Fibroblast of lung (primary cell): Measurements from ENCODE around the gene TRAF4. TPM values are rescaled to one million over a fixed set of nuclear protein-coding genes. Genes with fewer than 3 reads are reported as not detected.
A peak's percentile ranks its signal among the peaks of the same experiment; 100 is the strongest.

Source experiments
- DNase-seq, 2 donors: peaks; one replicate each; pipeline versions ENCODE4 v3.0.0 to v3.0.0-alpha.2; 2010; ENCODE audit warnings: low read depth in 2 of 2
- H2AFZ ChIP-seq: 2 replicates; pipeline ENCODE4 v1.5.1; 2012; ENCODE audit warnings: low read length, control low read depth, inconsistent platforms
- H3K27ac ChIP-seq: 2 replicates; pipeline ENCODE4 v1.5.1; 2011; ENCODE audit warnings: low read length, control low read depth; ENCODE audit not compliant: insufficient read depth
- H3K27me3 ChIP-seq: 2 replicates; pipeline ENCODE4 v1.5.1; 2011; ENCODE audit warnings: mild to moderate bottlenecking, low read length; ENCODE audit not compliant: control insufficient read depth, insufficient read depth
- H3K36me3 ChIP-seq: 2 replicates; pipeline ENCODE4 v1.5.1; 2011; ENCODE audit warnings: low read length; ENCODE audit not compliant: control insufficient read depth, insufficient read depth
- H3K4me1 ChIP-seq: 2 replicates; pipeline ENCODE4 v1.5.1; 2011; ENCODE audit warnings: low read length; ENCODE audit not compliant: control insufficient read depth, insufficient read depth; ENCODE audit errors: extremely low read depth
- H3K4me2 ChIP-seq: 2 replicates; pipeline ENCODE4 v1.5.1; 2011; ENCODE audit warnings: low read length, control low read depth; ENCODE audit not compliant: insufficient read depth; ENCODE audit errors: extremely low read depth
- H3K4me3 ChIP-seq, 4 experiments: fragments of 200-600 bp in 1 of 4; sonication (generic) in 1 of 4; replicated peaks in 1 of 4; 2 replicates each; pipeline ENCODE4 v1.5.1; 2011 to 2016; ENCODE audit warnings: low read length in 4 of 4, low read depth in 3 of 4, mild to moderate bottlenecking in 3 of 4, control low read depth in 2 of 4, inconsistent platforms in 1 of 4, mixed read lengths in 1 of 4; ENCODE audit not compliant: insufficient read depth in 1 of 4; ENCODE audit errors: control extremely low read depth in 1 of 4
- H3K79me2 ChIP-seq: 2 replicates; pipeline ENCODE4 v1.5.1; 2012; ENCODE audit warnings: mild to moderate bottlenecking, low read length, inconsistent platforms; ENCODE audit not compliant: control insufficient read depth, insufficient read depth
- H3K9ac ChIP-seq: 2 replicates; pipeline ENCODE4 v1.5.1; 2011; ENCODE audit warnings: mild to moderate bottlenecking, low read length, control low read depth; ENCODE audit not compliant: insufficient read depth
- H3K9me3 ChIP-seq: 2 replicates; pipeline ENCODE4 v1.5.1; 2012; ENCODE audit warnings: low read depth, low read length; ENCODE audit not compliant: control insufficient read depth, insufficient read depth
- H4K20me1 ChIP-seq: 2 replicates; pipeline ENCODE4 v1.5.1; 2011; ENCODE audit warnings: low read length; ENCODE audit not compliant: control insufficient read depth, insufficient read depth; ENCODE audit errors: extremely low read depth
- EZH2 ChIP-seq: IDR thresholded peaks from 2 replicates; pipeline ENCODE4 v1.5.1; 2012; ENCODE audit warnings: low read length, control low read depth, mild to moderate bottlenecking; ENCODE audit errors: missing control alignments
- polyA plus RNA-seq, 2 donors: library from polyadenylated mRNA; depleted of rRNA in 1 of 2; stranded (reverse) in 1 of 2; unstranded in 1 of 2; fragments of >200 nt; gene quantifications; 2 replicates each; pipeline ENCODE4 v1.2.1, GENCODE V29; 2011 to 2012; ENCODE audit warnings: missing spikeins in 1 of 2
- total RNA-seq: library from RNA; depleted of rRNA; stranded (reverse); fragments of >200 nt; gene quantifications from 2 replicates; pipeline ENCODE4 v1.2.1, GENCODE V29; 2014
- TF ChIP-seq, protein P1 (sequence below), 2 donors: IDR thresholded peaks in 1 of 2; conservative IDR thresholded peaks in 1 of 2; 1 replicate in 1 of 2; 2 replicates in 1 of 2; pipeline ENCODE4 v1.5.1; 2011 to 2012; ENCODE audit warnings: low read length in 2 of 2, control low read depth in 1 of 2, inconsistent platforms in 1 of 2, low read depth in 1 of 2, mild to moderate bottlenecking in 1 of 2

The TRAF4 gene
- total and polyA plus RNA-seq, 2 donors (not counting 1 experiment from before 2014, with no cell fraction given): 17.5 to 28.7 TPM

GRCh38 chr17:28716740-28717577, 26.9 kb upstream of the TRAF4 start:
- H4K20me1 ChIP-seq: no peaks in the 10 kb centered on the region
- H3K4me3 ChIP-seq: peak overlapping the region; percentile 75 to 86 (median 84)
- H3K27me3 ChIP-seq: no peaks in the 10 kb centered on the region
- TF ChIP-seq EZH2: no peak
- TF ChIP-seq, protein P1, sequence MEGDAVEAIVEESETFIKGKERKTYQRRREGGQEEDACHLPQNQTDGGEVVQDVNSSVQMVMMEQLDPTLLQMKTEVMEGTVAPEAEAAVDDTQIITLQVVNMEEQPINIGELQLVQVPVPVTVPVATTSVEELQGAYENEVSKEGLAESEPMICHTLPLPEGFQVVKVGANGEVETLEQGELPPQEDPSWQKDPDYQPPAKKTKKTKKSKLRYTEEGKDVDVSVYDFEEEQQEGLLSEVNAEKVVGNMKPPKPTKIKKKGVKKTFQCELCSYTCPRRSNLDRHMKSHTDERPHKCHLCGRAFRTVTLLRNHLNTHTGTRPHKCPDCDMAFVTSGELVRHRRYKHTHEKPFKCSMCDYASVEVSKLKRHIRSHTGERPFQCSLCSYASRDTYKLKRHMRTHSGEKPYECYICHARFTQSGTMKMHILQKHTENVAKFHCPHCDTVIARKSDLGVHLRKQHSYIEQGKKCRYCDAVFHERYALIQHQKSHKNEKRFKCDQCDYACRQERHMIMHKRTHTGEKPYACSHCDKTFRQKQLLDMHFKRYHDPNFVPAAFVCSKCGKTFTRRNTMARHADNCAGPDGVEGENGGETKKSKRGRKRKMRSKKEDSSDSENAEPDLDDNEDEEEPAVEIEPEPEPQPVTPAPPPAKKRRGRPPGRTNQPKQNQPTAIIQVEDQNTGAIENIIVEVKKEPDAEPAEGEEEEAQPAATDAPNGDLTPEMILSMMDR (conservative IDR thresholded peaks at IDR 0.05 in 1 of 2, IDR thresholded peaks at IDR 0.05 in 1 of 2; ENCODE audit: low read depth in 1 of 2, low read length in 2 of 2): no peak
- peaks cover 46% of the 10 kb centered on the region for H3K79me2 ChIP-seq
- H3K9me3 ChIP-seq: no peaks in the 10 kb centered on the region
- peaks cover 31% of the 10 kb centered on the region for H3K36me3 ChIP-seq
- peak overlapping the region; percentile 88 for H3K27ac ChIP-seq
- H3K4me1 ChIP-seq: peaks cover 13% of the 10 kb centered on the region
- H3K9ac ChIP-seq: peak overlapping the region; percentile 91
- H2AFZ ChIP-seq: no peak overlapping the region
- DNase-seq: peak; percentile 36 to 48
- peak overlapping the region; percentile 88 for H3K4me2 ChIP-seq

DNA sequence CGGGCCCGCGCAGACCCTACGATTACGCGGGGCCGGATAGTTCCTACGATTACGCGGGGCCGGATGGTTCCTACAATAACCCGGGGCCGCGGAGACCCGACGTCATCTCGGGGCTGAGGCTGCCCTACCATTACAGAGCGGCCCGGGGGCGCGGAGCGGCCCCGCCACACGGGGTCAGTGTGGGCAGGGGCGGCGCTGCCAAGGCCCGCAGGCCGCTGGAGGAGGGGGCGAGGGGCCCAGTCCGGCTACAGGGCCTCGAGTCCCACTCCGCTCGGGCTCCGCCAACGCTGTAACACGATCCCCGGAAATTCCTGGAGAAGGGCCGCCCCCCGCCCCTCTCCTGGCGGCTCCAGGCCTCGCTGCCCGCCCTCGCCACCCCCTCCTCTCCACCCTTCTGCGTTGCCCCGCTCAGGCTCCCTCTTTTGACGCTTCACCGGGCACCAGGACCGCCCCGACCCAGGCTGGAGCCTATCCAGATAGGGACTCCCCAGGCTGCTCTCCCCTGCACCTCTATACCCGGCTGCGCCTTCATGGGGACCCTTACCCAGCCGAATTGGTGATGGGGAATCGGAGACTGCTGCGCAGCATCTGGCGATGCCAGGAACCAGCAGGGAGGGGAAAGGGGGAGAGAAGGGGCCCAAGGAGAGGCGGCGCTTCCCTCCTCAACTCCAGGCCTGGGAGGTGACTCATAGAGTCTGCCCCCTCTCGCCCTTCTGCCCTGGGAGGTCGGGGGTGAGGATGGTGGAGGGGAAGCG, 26.1 kb upstream of the TRAF4 start, which contains the start of gene RAB34:
RAB34 (minus strand) TSS at position 291 of the 755 bp plus-strand sequence. CDS start 602 bp downstream, outside the sequence.
- no peak within 1 kb of the TSS for H2AFZ ChIP-seq
- peak within 1 kb of the TSS; percentile 75 to 86 (median 84) for H3K4me3 ChIP-seq
- H3K9me3 ChIP-seq: no peaks in the 10 kb centered on the region
- H4K20me1 ChIP-seq: no peaks in the 10 kb centered on the region
- peaks cover 29% of the 10 kb centered on the region for H3K36me3 ChIP-seq
- H3K4me1 ChIP-seq: peaks cover 11% of the 10 kb centered on the region
- peak within 1 kb of the TSS; percentile 91 for H3K9ac ChIP-seq
- DNase-seq: peak; percentile 91 to 92
- no peaks in the 10 kb centered on the region for H3K27me3 ChIP-seq
- TF ChIP-seq, protein P1 (conservative IDR thresholded peaks at IDR 0.05 in 1 of 2, IDR thresholded peaks at IDR 0.05 in 1 of 2; ENCODE audit: low read depth in 1 of 2, low read length in 2 of 2): peak; percentile 16 to 19
- TF ChIP-seq EZH2: no peak
- H3K4me2 ChIP-seq: peak within 1 kb of the TSS; percentile 88
- H3K79me2 ChIP-seq: peaks cover 54% of the 10 kb centered on the region
- H3K27ac ChIP-seq: peak within 1 kb of the TSS; percentile 88
